ENCODE measurements around the gene HDAC10. TPM values are rescaled to one million over a fixed set of nuclear protein-coding genes. Genes with fewer than 3 reads are reported as not detected.
A peak's percentile ranks its signal among the peaks of the same experiment; 100 is the strongest.

HDAC10 gene
- total RNA-seq, 1 donor from 2014 or later: 81.5 TPM

DNA sequence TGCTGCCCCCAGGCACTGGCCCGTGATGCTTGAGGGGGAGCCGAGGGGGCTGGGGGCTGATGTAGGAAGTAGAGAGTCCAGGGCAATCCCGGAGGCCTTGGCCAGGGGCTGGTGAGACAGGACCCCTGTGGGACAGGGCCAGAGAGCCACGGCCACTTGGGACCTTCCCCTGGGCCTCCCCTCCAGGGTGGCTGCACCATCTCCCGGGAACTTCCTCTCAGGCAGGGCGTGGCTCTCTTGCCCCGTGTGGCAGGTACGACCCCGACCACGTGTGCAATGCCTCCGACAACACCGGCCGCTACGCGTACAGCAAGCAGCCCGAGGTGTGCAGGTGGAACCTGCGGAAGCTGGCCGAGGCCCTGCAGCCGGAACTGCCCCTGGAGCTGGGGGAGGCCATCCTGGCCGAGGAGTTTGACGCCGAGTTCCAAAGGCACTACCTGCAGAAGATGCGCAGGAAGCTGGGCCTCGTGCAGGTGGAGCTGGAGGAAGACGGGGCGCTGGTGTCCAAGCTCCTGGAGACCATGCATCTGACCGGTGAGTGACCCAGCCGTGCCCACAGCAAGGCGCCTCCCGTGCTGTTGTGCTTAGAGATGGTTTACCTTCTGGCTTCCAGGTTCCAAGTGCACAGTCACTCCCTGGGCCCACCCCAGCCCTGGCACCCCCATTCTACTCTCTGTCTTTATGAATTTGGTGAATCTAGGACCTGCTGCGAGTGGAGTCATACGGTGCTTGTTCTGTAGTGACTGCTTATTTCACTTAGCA lies 40.5 kb downstream of the HDAC10 start:
- Mint-ChIP-seq H3K9me3 (ENCODE audit: low read depth) (no peaks in the 10 kb centered on the region), H3K36me3 (ENCODE audit: insufficient read depth) (peaks cover 26% of the 10 kb centered on the region), H3K4me3 (ENCODE audit: low read depth) (no peak overlapping the region), H3K27me3 (no peaks in the 10 kb centered on the region), H3K27ac (no peak overlapping the region), H3K4me1 (ENCODE audit: low read depth) (no peaks in the 10 kb centered on the region)
- DNase-seq (ENCODE audit: low spot score, unreplicated experiment): no peak
- TF ChIP-seq, protein P1, sequence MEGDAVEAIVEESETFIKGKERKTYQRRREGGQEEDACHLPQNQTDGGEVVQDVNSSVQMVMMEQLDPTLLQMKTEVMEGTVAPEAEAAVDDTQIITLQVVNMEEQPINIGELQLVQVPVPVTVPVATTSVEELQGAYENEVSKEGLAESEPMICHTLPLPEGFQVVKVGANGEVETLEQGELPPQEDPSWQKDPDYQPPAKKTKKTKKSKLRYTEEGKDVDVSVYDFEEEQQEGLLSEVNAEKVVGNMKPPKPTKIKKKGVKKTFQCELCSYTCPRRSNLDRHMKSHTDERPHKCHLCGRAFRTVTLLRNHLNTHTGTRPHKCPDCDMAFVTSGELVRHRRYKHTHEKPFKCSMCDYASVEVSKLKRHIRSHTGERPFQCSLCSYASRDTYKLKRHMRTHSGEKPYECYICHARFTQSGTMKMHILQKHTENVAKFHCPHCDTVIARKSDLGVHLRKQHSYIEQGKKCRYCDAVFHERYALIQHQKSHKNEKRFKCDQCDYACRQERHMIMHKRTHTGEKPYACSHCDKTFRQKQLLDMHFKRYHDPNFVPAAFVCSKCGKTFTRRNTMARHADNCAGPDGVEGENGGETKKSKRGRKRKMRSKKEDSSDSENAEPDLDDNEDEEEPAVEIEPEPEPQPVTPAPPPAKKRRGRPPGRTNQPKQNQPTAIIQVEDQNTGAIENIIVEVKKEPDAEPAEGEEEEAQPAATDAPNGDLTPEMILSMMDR (IDR thresholded peaks at IDR 0.05; ENCODE audit: unreplicated experiment): no peak

DNA sequence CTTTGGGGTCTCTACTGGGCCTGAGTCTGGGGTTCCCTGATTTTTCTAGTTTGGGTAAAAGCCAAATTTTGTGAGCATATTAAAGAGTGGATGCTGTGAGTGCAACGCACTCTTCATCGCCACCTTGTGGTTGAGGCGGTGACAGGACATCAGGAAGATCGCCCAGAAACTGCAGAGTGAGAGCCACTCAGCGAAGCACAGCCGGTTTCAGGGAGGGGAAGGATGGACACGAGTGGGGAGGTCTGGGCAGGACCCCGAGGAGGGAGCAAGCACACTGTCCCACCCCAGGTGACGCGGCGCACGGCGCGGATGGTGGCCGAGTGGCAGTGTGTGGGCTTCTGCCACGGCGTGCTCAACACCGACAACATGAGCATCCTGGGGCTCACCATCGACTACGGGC lies 41.2 kb downstream of the HDAC10 start:
- Mint-ChIP-seq H3K36me3 (ENCODE audit: insufficient read depth) (peaks cover 29% of the 10 kb centered on the region), H3K27ac (peak overlapping the region; percentile 67), H3K9me3 (ENCODE audit: low read depth) (no peaks in the 10 kb centered on the region), H3K4me1 (ENCODE audit: low read depth) (no peaks in the 10 kb centered on the region), H3K4me3 (ENCODE audit: low read depth) (no peak overlapping the region), H3K27me3 (no peaks in the 10 kb centered on the region)
- no peak for DNase-seq (ENCODE audit: low spot score, unreplicated experiment)
- TF ChIP-seq, protein P1 (IDR thresholded peaks at IDR 0.05; ENCODE audit: unreplicated experiment): peak; percentile 82

DNA sequence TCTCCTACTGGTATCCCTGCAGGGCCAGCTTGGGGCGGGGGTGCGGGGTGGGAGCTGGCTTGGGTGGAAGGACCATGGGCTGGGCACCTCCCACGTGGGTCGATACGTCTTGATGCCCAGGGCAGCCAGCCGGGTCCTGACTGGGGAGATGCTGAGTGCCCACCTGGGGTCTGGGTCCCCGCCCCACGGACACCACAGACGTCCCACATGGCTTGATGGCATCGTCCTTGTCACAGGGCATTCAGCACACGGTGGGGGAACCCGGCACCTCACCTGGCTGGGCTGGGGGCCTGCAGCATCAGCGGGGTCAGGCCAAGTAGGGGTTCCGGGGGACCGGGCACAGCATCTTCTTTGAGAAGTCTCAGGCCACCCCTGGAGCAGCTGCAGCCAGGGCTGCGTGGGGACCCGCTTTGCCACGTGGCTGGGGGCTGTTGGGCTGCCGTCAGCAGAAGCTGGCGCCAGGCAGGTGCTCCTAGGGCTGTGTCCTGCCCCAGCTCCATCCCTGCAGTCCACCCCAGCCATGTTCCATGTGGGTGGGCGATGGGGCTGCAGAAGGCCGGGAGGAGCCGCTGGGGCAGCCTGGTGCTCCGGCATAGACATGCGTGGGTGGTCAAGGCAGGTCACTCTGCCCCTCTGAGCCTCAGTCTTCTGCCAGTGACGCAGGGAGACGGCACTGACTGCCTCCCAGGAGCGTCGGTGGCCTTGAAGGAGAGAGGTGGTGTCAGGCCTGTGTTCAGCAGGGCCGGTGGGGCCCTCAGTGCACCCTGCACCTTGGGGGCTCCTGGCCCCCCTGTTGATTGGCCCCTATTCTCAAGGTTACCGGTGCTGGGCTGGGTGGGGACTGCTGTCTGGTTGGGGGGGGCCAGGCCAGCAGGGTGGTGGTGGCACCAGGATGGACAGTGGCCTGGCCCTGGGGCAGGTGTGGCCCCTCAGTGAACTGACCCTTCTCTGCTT lies 41.8 kb downstream of the HDAC10 start:
- no peak overlapping the region for H3K4me3 Mint-ChIP-seq (ENCODE audit: low read depth)
- DNase-seq (ENCODE audit: low spot score, unreplicated experiment): no peak
- H3K27ac Mint-ChIP-seq: no peak overlapping the region
- no peaks in the 10 kb centered on the region for H3K4me1 Mint-ChIP-seq (ENCODE audit: low read depth)
- H3K36me3 Mint-ChIP-seq (ENCODE audit: insufficient read depth): peaks cover 28% of the 10 kb centered on the region
- no peaks in the 10 kb centered on the region for H3K27me3 Mint-ChIP-seq
- H3K9me3 Mint-ChIP-seq (ENCODE audit: low read depth): no peaks in the 10 kb centered on the region
- TF ChIP-seq, protein P1 (IDR thresholded peaks at IDR 0.05; ENCODE audit: unreplicated experiment): no peak

GRCh38 chr22:50208430-50208938 lies 42.6 kb downstream of the HDAC10 start:
- Mint-ChIP-seq H3K4me1 (ENCODE audit: low read depth) (no peaks in the 10 kb centered on the region), H3K4me3 (ENCODE audit: low read depth) (no peak overlapping the region), H3K27me3 (no peaks in the 10 kb centered on the region), H3K27ac (no peak overlapping the region), H3K9me3 (ENCODE audit: low read depth) (no peaks in the 10 kb centered on the region), H3K36me3 (ENCODE audit: insufficient read depth) (peaks cover 28% of the 10 kb centered on the region)
- TF ChIP-seq, protein P1 (IDR thresholded peaks at IDR 0.05; ENCODE audit: unreplicated experiment): no peak
- no peak for DNase-seq (ENCODE audit: low spot score, unreplicated experiment)
